Measurements from ENCODE around the gene MAB21L4. TPM values are rescaled to one million over a fixed set of nuclear protein-coding genes. Genes with fewer than 3 reads are reported as not detected.

The MAB21L4 gene
- total and polyA plus RNA-seq, 2 of the 8 experiments (the other 6 are each of a cell fraction or from before 2014, with no cell fraction given) = 0.11 TPM; not detected in 1

- FAIRE-seq = no peak
- no peak overlapping the region for H3K56ac ChIP-seq (replicated peaks; ENCODE audit: insufficient read length, low read depth, low read length)
- H3K79me2 ChIP-seq (ENCODE audit: control insufficient read depth in 1 of 2, insufficient read depth in 2 of 2, low read length in 2 of 2) = no peaks in the 10 kb centered on the region
- H3K23me2 ChIP-seq (ENCODE audit: low read depth, low read length) = no peaks in the 10 kb centered on the region
- H3K27ac ChIP-seq (ENCODE audit: low read depth, low read length) = no peak overlapping the region
- H2BK20ac ChIP-seq (ENCODE audit: low read length) = no peak overlapping the region; the same call in 1 of the 2 replicates
- no peak for DNase-seq (ENCODE audit: low read depth in 1 of 2, low spot score in 2 of 2)
- 100% methylated on average over 1 of the region's 1 CpG; no CpG with 5 or more reads in 1 of the 2 experiments for WGBS, 2 experiments (ENCODE audit: extremely low coverage in 1 of 2, insufficient coverage in 1 of 2, insufficient read length in 1 of 2, insufficient replicate concordance in 2 of 2, low coverage in 1 of 2, low lambda C conversion rate in 2 of 2, missing lambda C conversion rate in 1 of 2)
- no peak overlapping the region for H4K91ac ChIP-seq (replicated peaks; ENCODE audit: insufficient read length, low read length)
- H3K4ac ChIP-seq (replicated peaks; ENCODE audit: insufficient read length, low read depth, low read length) = no peak overlapping the region
- H3K4me1 ChIP-seq (replicated peaks in 1 of 4; ENCODE audit: control insufficient read depth in 3 of 4, insufficient read depth in 4 of 4, low read length in 3 of 4) = no peaks in the 10 kb centered on the region; a peak in 2 of 7 replicates
- H3K36me3 ChIP-seq (ENCODE audit: control insufficient read depth in 2 of 4, insufficient read depth in 4 of 4, low read length in 3 of 4) = no peaks in the 10 kb centered on the region
- no peak overlapping the region for H2BK15ac ChIP-seq (ENCODE audit: low read length)
- no peak overlapping the region for H3K4me2 ChIP-seq (ENCODE audit: insufficient read depth in 1 of 2, low read depth in 2 of 2, low read length in 2 of 2)
- H3K18ac ChIP-seq (ENCODE audit: extremely low read depth, low read length) = no peak overlapping the region
- no peaks in the 10 kb centered on the region for H3K79me1 ChIP-seq (ENCODE audit: low read depth, low read length)
- no peaks in the 10 kb centered on the region for H4K20me1 ChIP-seq (replicated peaks in 1 of 2; ENCODE audit: control insufficient read depth in 1 of 2, insufficient read depth in 2 of 2, low read length in 2 of 2)
- no peak overlapping the region; the same call in 1 of the 2 replicates for H4K8ac ChIP-seq (ENCODE audit: extremely low read depth, insufficient read depth, low read length)
- H2BK12ac ChIP-seq (ENCODE audit: low read depth, low read length) = no peak overlapping the region
- H3K9me3 ChIP-seq (ENCODE audit: insufficient read depth in 2 of 2, low read depth in 1 of 2, low read length in 1 of 2) = no peaks in the 10 kb centered on the region
- no peak overlapping the region for H3K4me3 ChIP-seq (ENCODE audit: extremely low read depth in 1 of 4, insufficient read depth in 2 of 4, low read depth in 3 of 4, low read length in 4 of 4)
- no peak overlapping the region for H3K9ac ChIP-seq (replicated peaks in 1 of 4; ENCODE audit: extremely low read depth in 1 of 4, low read depth in 3 of 4, low read length in 3 of 4)
- H3K27me3 ChIP-seq (replicated peaks in 1 of 4; ENCODE audit: control insufficient read depth in 3 of 4, extremely low read depth in 1 of 4, insufficient read depth in 3 of 4, low read length in 3 of 4) = no peaks in the 10 kb centered on the region
- no peak overlapping the region for H2BK120ac ChIP-seq (replicated peaks; ENCODE audit: low read depth, low read length)
- no peak overlapping the region for H3K23ac ChIP-seq (ENCODE audit: insufficient read length)
- ChIA-PET POLR2A (ENCODE audit: partially characterized antibody) (no interaction called here), CTCF (ENCODE audit: partially characterized antibody) (no interaction called here)
- no peak overlapping the region for H2BK5ac ChIP-seq (ENCODE audit: low read depth, low read length)
- H3K14ac ChIP-seq (ENCODE audit: insufficient read length) = no peak overlapping the region
- TF ChIP-seq SIN3A (conservative IDR thresholded peaks at IDR 0.05 in 1 of 2, IDR thresholded peaks at IDR 0.05 in 1 of 2; ENCODE audit: low read depth in 1 of 2, low read length in 2 of 2) = no peak
- no peak overlapping the region for H2AFZ ChIP-seq (ENCODE audit: low read length)
- no peak overlapping the region for H4K5ac ChIP-seq (ENCODE audit: insufficient read length, low read depth, low read length)
- no peak overlapping the region for H2AK5ac ChIP-seq (ENCODE audit: low read depth, low read length)
Observed at GRCh38 chr2:240885566-240885965, 10.4 kb downstream of the MAB21L4 start.

Measured in H1 (cell line).